ENCODE results near the gene CAMK1D. TPM values are rescaled to one million over a fixed set of nuclear protein-coding genes. Genes with fewer than 3 reads are reported as not detected.

CAMK1D gene
- total and polyA plus RNA-seq, 2 of the 4 experiments (the other 2 are of a cell fraction) = 5.0 to 5.3 TPM

- no peak overlapping the region for H3K56ac ChIP-seq (ENCODE audit: extremely low read depth, insufficient read depth, low read length)
- dilution Hi-C loops (cut with HindIII; ENCODE audit: low sequenced_read_pairs, unreplicated experiment) = no loop called here
- ATAC-seq (ENCODE audit: low read depth) = no peak
These were observed 432.6 kb downstream of the CAMK1D start for GRCh38 chr10:12781976-12782375.

More at GRCh38 chr10:12781976-12782375, 432.6 kb downstream of the CAMK1D start:
- intact Hi-C loops (cut with micrococcal nuclease) (loop anchor here (1.0 kb wide), 2 partner anchors 120 to 274 kb away; no protein-coding TSS in a partner anchor), in situ Hi-C loops (cut with MboI; ENCODE audit: low sequenced_read_pairs) (no loop called here)
- H3K79me1 ChIP-seq (ENCODE audit: low read depth in 1 of 2, low read length in 2 of 2) = no peaks in the 10 kb centered on the region
- TF ChIP-seq RAD21 (IDR thresholded peaks at IDR 0.05; ENCODE audit: low read length) = no peak
- no peak for TF ChIP-seq SMC3 (IDR thresholded peaks at IDR 0.05; ENCODE audit: low read depth, low read length)
- no peak for TF ChIP-seq RFX5 (IDR thresholded peaks at IDR 0.05; ENCODE audit: low read depth, low read length)
- no peak for TF ChIP-seq MAFK (IDR thresholded peaks at IDR 0.05; ENCODE audit: low read depth, low read length)
- no peak for TF ChIP-seq BHLHE40 (IDR thresholded peaks at IDR 0.05; ENCODE audit: low read depth, low read length)
- no peak for TF ChIP-seq MXI1 (IDR thresholded peaks at IDR 0.05; ENCODE audit: borderline replicate concordance, low read depth, low read length)
- peaks cover 2% of the 10 kb centered on the region; the same call in 1 of the 2 replicates for H3K4me1 ChIP-seq (ENCODE audit: control insufficient read depth, insufficient read depth, low read length)
- no peak overlapping the region for H4K91ac ChIP-seq (ENCODE audit: insufficient read depth, low read depth, low read length)
- WGBS, 2 experiments (ENCODE audit: extremely low coverage in 2 of 2, insufficient read length in 1 of 2) = no CpG with 5 or more reads among the region's 1 CpG
- H2BK20ac ChIP-seq (ENCODE audit: low read depth, low read length) = no peak overlapping the region
- no peak overlapping the region for H2BK5ac ChIP-seq (ENCODE audit: low read depth, low read length, poor library complexity, severe bottlenecking)
- H2AK9ac ChIP-seq (replicated peaks; ENCODE audit: low read depth, low read length, poor library complexity) = no peak overlapping the region
- no peaks in the 10 kb centered on the region for H4K20me1 ChIP-seq (ENCODE audit: insufficient read depth, low read length)
- no peak overlapping the region for H3K9ac ChIP-seq (ENCODE audit: low read depth, low read length)
- no peak overlapping the region for H3K4me3 ChIP-seq (ENCODE audit: insufficient read depth, low read depth, low read length)
- BruUV-seq (replicated peaks) = no TSS peak
- no peak overlapping the region for H2AK5ac ChIP-seq (ENCODE audit: low read depth, low read length)
- no peaks in the 10 kb centered on the region for H3K36me3 ChIP-seq (ENCODE audit: control insufficient read depth, insufficient read depth, low read length)
- no peak overlapping the region for H2BK120ac ChIP-seq (ENCODE audit: low read depth, low read length)
- no peak overlapping the region for H3K4me2 ChIP-seq (ENCODE audit: low read depth, low read length)
- H3K9me1 ChIP-seq (ENCODE audit: insufficient read depth, low read length) = peaks cover 2% of the 10 kb centered on the region; the same call in 1 of the 2 replicates
- H4K8ac ChIP-seq (ENCODE audit: low read depth in 2 of 2, low read length in 2 of 2) = no peak overlapping the region
- no peak overlapping the region for H2BK15ac ChIP-seq (ENCODE audit: low read depth, low read length)
- no peak for DNase-seq
- H2AFZ ChIP-seq (replicated peaks; ENCODE audit: low read length, poor library complexity) = no peak overlapping the region
- H3K14ac ChIP-seq (replicated peaks; ENCODE audit: low read depth, low read length) = no peak overlapping the region
- no peak overlapping the region for H3K18ac ChIP-seq (ENCODE audit: low read depth, low read length)
- no peaks in the 10 kb centered on the region; the same call in 1 of the 2 replicates for H3K27me3 ChIP-seq (ENCODE audit: control insufficient read depth, insufficient read depth, low read length)
- H3K9me3 ChIP-seq (ENCODE audit: control insufficient read depth, insufficient read depth, low read length) = no peaks in the 10 kb centered on the region
- ChIA-PET POLR2A (ENCODE audit: unreplicated experiment) (interaction anchor here (0.6 kb wide), 1 partner anchor 14 kb away, joined by 3 read pairs; no protein-coding TSS in a partner anchor), CTCF (interaction anchor here (0.6 to 1.5 kb wide), 10 partner anchors 13 to 561 kb away, joined by 3 to 5 read pairs (median 3); no protein-coding TSS in a partner anchor)
- H3K27ac ChIP-seq (ENCODE audit: insufficient read depth, low read length) = no peak overlapping the region
- H3K23ac ChIP-seq (ENCODE audit: low read depth, low read length) = no peak overlapping the region
- no peak overlapping the region for H4K5ac ChIP-seq (ENCODE audit: low read depth, low read length)
- no peak overlapping the region for H3K4ac ChIP-seq (ENCODE audit: low read depth, low read length)

Data from IMR-90 (cell line).